ENCODE data around the gene NQO2.

GRCh38 chr6:2988426-2989331 lies 11.0 kb upstream of the NQO2 start:
- TF ChIP-seq CTCF (IDR thresholded peaks at IDR 0.05) (peak; percentile 90 to 92 (median 90)), POLR2A (IDR thresholded peaks at IDR 0.05) (peak; percentile 18)

Measured in ovary (tissue), 3 donors.